GM12864 (cell line): ENCODE results near the gene ARFGAP1.

ENCODE experiments used
- DNase-seq: peaks from one replicate; pipeline ENCODE4 v3.0.0-alpha.2; 2011; ENCODE audit warnings: low read depth
- H3K4me3 ChIP-seq: 2 replicates; pipeline ENCODE4 v1.5.1; 2011; ENCODE audit warnings: mild to moderate bottlenecking, low read depth, low read length, control low read depth
- CTCF ChIP-seq: IDR thresholded peaks from 2 replicates; pipeline ENCODE4 v1.5.1; 2011; ENCODE audit warnings: low read depth, mild to moderate bottlenecking, moderate library complexity, low read length, control low read depth, inconsistent platforms; ENCODE audit errors: missing control alignments

Gene ARFGAP1

GRCh38 chr20:63234693-63235398 is 37.8 kb upstream of the ARFGAP1 start:
- no peak for DNase-seq
- peak; percentile 72 for TF ChIP-seq CTCF
- no peak overlapping the region for H3K4me3 ChIP-seq

GRCh38 chr20:63235399-63235983 is 37.1 kb upstream of the ARFGAP1 start, which contains the start of gene BIRC7:
TSS of gene BIRC7 (plus strand) at chr20:63235905. CDS start at chr20:63236097, 192 bp downstream.
- no peak for DNase-seq
- H3K4me3 ChIP-seq, result no peak within 1 kb of the TSS
- TF ChIP-seq CTCF, result no peak

GRCh38 chr20:63236116-63236837 is 36.3 kb upstream of the ARFGAP1 start:
- H3K4me3 ChIP-seq, result no peak overlapping the region
- no peak for DNase-seq
- no peak for TF ChIP-seq CTCF

GRCh38 chr20:63238031-63238430 is 34.6 kb upstream of the ARFGAP1 start:
- DNase-seq, result no peak
- TF ChIP-seq CTCF, result no peak
- no peak overlapping the region for H3K4me3 ChIP-seq

GRCh38 chr20:63238514-63239125 is 34.0 kb upstream of the ARFGAP1 start:
- TF ChIP-seq CTCF, result no peak
- DNase-seq, result no peak
- no peak overlapping the region for H3K4me3 ChIP-seq

GRCh38 chr20:63239431-63239830 is 33.2 kb upstream of the ARFGAP1 start:
- TF ChIP-seq CTCF, result no peak
- H3K4me3 ChIP-seq, result no peak overlapping the region
- DNase-seq, result no peak
